HepG2 (cell line): ENCODE measurements around the gene BTN1A1. TPM values are rescaled to one million over a fixed set of nuclear protein-coding genes. Genes with fewer than 3 reads are reported as not detected.

Source experiments
- AHDC1 ChIP-seq: sonication (generic); formaldehyde crosslinking; IDR thresholded peaks from 2 replicates; pipeline ENCODE4 v1.5.1; 2020; ENCODE audit warnings: mild to moderate bottlenecking, missing genetic modification reagents, borderline replicate concordance
- CBX2 ChIP-seq, 2 experiments: fragments of 200-600 bp in 1 of 2; sonication (generic); formaldehyde crosslinking in 1 of 2; IDR thresholded peaks; 2 replicates each; pipeline versions ENCODE4 v1.7.0 to v1.8.1; 2018 to 2022; ENCODE audit warnings: low read depth in 2 of 2, low read length in 1 of 2, mild to moderate bottlenecking in 1 of 2, missing genetic modification reagents in 1 of 2
- GMEB1 ChIP-seq: sonication (generic); formaldehyde crosslinking; IDR thresholded peaks from 2 replicates; pipeline ENCODE4 v1.5.1; 2020; ENCODE audit warnings: missing genetic modification reagents, mild to moderate bottlenecking, borderline replicate concordance
- GTF2F1 ChIP-seq: fragments of 150-350 bp; IDR thresholded peaks from 2 replicates; pipeline ENCODE4 v1.6.1; 2014; ENCODE audit warnings: low read length
- NFE2 ChIP-seq: sonication (generic); formaldehyde crosslinking; IDR thresholded peaks from 2 replicates; pipeline ENCODE4 v1.4.0; 2020; ENCODE audit warnings: missing genetic modification reagents
- RFX5 ChIP-seq: IDR thresholded peaks from 2 replicates; pipeline ENCODE4 v1.6.1; 2011; ENCODE audit warnings: low read depth, low read length, improper control_type of control experiment
- SRSF4 ChIP-seq: fragments of 200-400 bp; formaldehyde crosslinking; IDR thresholded peaks from one replicate; pipeline ENCODE4 v1.6.1; 2018; ENCODE audit warnings: mild to moderate bottlenecking, low read depth, low read length, moderate library complexity; ENCODE audit not compliant: poor library complexity, severe bottlenecking
- STAG1 ChIP-seq: sonication (generic); formaldehyde crosslinking; IDR thresholded peaks from 2 replicates; pipeline ENCODE4 v1.4.0; 2020; ENCODE audit warnings: missing genetic modification reagents
- ZBTB14 ChIP-seq: sonication (generic); formaldehyde crosslinking; IDR thresholded peaks from 2 replicates; pipeline ENCODE4 v1.4.0; 2020; ENCODE audit warnings: missing genetic modification reagents
- ZBTB26 ChIP-seq: IDR thresholded peaks from 2 replicates; pipeline ENCODE4 v1.6.1; 2016; ENCODE audit warnings: missing compliant biosample characterization, missing genetic modification reagents, borderline replicate concordance
- ZFP62 ChIP-seq: sonication (generic); formaldehyde crosslinking; IDR thresholded peaks from 2 replicates; pipeline ENCODE4 v1.4.0; 2020; ENCODE audit warnings: missing genetic modification reagents
- ZNF256 ChIP-seq: sonication (generic); formaldehyde crosslinking; conservative IDR thresholded peaks from 2 replicates; pipeline ENCODE4 v1.4.0; 2020; ENCODE audit warnings: missing genetic modification reagents
- ZNF580 ChIP-seq: IDR thresholded peaks from 2 replicates; pipeline ENCODE4 v1.6.1; 2016; ENCODE audit warnings: low read depth, borderline replicate concordance
- ZNF605 ChIP-seq: sonication (generic); formaldehyde crosslinking; IDR thresholded peaks from 2 replicates; pipeline ENCODE4 v1.8.0; 2022; ENCODE audit warnings: mild to moderate bottlenecking, missing genetic modification reagents
- ZNF614 ChIP-seq: IDR thresholded peaks from 2 replicates; pipeline ENCODE4 v1.6.1; 2018; ENCODE audit warnings: missing biosample characterization, missing genetic modification reagents, inconsistent platforms, borderline replicate concordance
- ZNF746 ChIP-seq: sonication (generic); formaldehyde crosslinking; IDR thresholded peaks from 2 replicates; pipeline ENCODE4 v1.8.0; 2022; ENCODE audit warnings: mild to moderate bottlenecking, missing genetic modification reagents
- ZNF777 ChIP-seq: sonication (generic); formaldehyde crosslinking; IDR thresholded peaks from 2 replicates; pipeline ENCODE4 v1.4.0; 2020; ENCODE audit warnings: missing genetic modification reagents
- polyA plus RNA-seq, 8 experiments: library from polyadenylated mRNA; depleted of rRNA in 3 of 8; stranded (reverse) in 7 of 8; unstranded in 1 of 8; fragments of >200 nt; fragmentation: Illumina TruSeq in 4 of 8; extraction: Trizol in 4 of 8; gene quantifications; 2 replicates each; pipeline versions ENCODE4 v1.2.1 to v1.2.3, GENCODE V29; 2011 to 2016; ENCODE audit warnings: low read depth in 4 of 8, missing spikeins in 1 of 8, mixed read lengths in 1 of 8; ENCODE audit not compliant: insufficient read depth in 1 of 8
- total RNA-seq, 5 experiments: library from RNA; depleted of rRNA; stranded (reverse); fragments of >200 nt; fragmentation: Illumina TruSeq; extraction: Trizol; gene quantifications; 2 replicates each; pipeline ENCODE4 v1.2.3, GENCODE V29; 2016; ENCODE audit warnings: low read depth in 1 of 5

The BTN1A1 gene
- total and polyA plus RNA-seq, 2 of the 13 experiments (the other 11 are each of a cell fraction or from before 2014, with no cell fraction given): 0.04 TPM; not detected in 1

- peak; percentile 28; the same call in 1 of the 2 replicates for TF ChIP-seq GMEB1 (CRISPR knock-in tag)
- TF ChIP-seq GTF2F1: 0 out of 2 replicates have a peak, but pooled peaks have one; percentile 59
- no peak for TF ChIP-seq ZNF746 (CRISPR knock-in tag)
- no peak for TF ChIP-seq CBX2 (IDR thresholded peaks at IDR 0.05; ENCODE audit: low read depth, low read length)
- TF ChIP-seq CBX2 (CRISPR knock-in tag; IDR thresholded peaks at IDR 0.05; ENCODE audit: low read depth): no peak
- 0 out of 2 replicates have a peak, but pooled peaks have one; percentile 21 for TF ChIP-seq ZNF777
- TF ChIP-seq NFE2 (CRISPR knock-in tag): no peak
- TF ChIP-seq ZFP62 (CRISPR knock-in tag): peak; percentile 95; the same call in 1 of the 2 replicates
- TF ChIP-seq STAG1: peak; percentile 33
- peak; percentile 33; the same call in 1 of the 2 replicates for TF ChIP-seq ZBTB14 (CRISPR knock-in tag)
- peak; percentile 98 for TF ChIP-seq ZBTB26
- 0 out of 2 replicates have a peak, but pooled peaks have one; percentile 62 for TF ChIP-seq ZNF256 (CRISPR knock-in tag)
- TF ChIP-seq ZNF605 (CRISPR knock-in tag): peak; percentile 66; the same call in 1 of the 2 replicates
- TF ChIP-seq AHDC1 (CRISPR knock-in tag): peak; percentile 65; the same call in 1 of the 2 replicates
- TF ChIP-seq RFX5: no peak
- TF ChIP-seq ZNF614: peak; percentile 89
- peak; percentile 78 for TF ChIP-seq ZNF580 (CRISPR knock-in tag)
- TF ChIP-seq SRSF4: no peak
Measured at GRCh38 chr6:26556263-26557070, 56.4 kb downstream of the BTN1A1 start (continued).
